GM12878 (cell line): ENCODE data around the gene TRIP12. TPM values are rescaled to one million over a fixed set of nuclear protein-coding genes. Genes with fewer than 3 reads are reported as not detected.

Experiments
- ATAC-seq: fragments of 200-7000 bp; cut with Tn5 transposase; 3 replicates; pipeline ENCODE4 v1.9.1; 2020; ENCODE audit warnings: mild to moderate bottlenecking, moderate library complexity
- BruUV-seq: library from RNA; stranded (reverse); fragments of 400-500 nt; replicated peaks from 2 replicates; lab custom pipeline; 2021; lab: Mats Ljungman, UMichigan
- CTCF ChIA-PET: fragments of 300-600 bp; sonication (Branson Sonifier 250); formaldehyde crosslinking; extraction: SDS; loops from one replicate; lab custom pipeline; 2021; ENCODE audit warnings: inconsistent platforms; lab: Yijun Ruan, JAX
- POLR2A ChIA-PET: fragments of 350-600 bp; formaldehyde crosslinking; extraction: SDS; loops from one replicate; lab custom pipeline; 2021; ENCODE audit warnings: inconsistent platforms; lab: Charles Lee
- RAD21 ChIA-PET: fragments of 300-600 bp; sonication (Branson Sonifier 250); formaldehyde crosslinking; loops from one replicate; lab custom pipeline; 2023; ENCODE audit warnings: antibody characterized with exemption; ENCODE audit not compliant: unreplicated experiment; lab: Charles Lee
- SMC1A ChIA-PET: fragments of 300-600 bp; sonication (Branson Sonifier 250); formaldehyde crosslinking; loops from one replicate; lab custom pipeline; 2023; ENCODE audit not compliant: unreplicated experiment, uncharacterized antibody; lab: Charles Lee
- DNase-seq: peaks from one replicate; pipeline ENCODE4 v3.0.0-alpha.2; 2011; ENCODE audit warnings: low read depth, low spot score
- FAIRE-seq: peaks from 3 replicates; lab custom pipeline; 2011; peaks lifted over from hg19 to GRCh38; lab: Jason Lieb, UNC
- H2AFZ ChIP-seq: 2 replicates; pipeline ENCODE4 v1.6.0; 2011; ENCODE audit warnings: low read depth, low read length, control low read depth; ENCODE audit not compliant: control insufficient read depth
- H3K27ac ChIP-seq: 2 replicates; pipeline ENCODE4 v1.5.1; 2011; ENCODE audit warnings: control low read depth; ENCODE audit not compliant: control insufficient read depth, insufficient read depth
- H3K27me3 ChIP-seq, 2 experiments: replicated peaks in 1 of 2; 2 replicates each; pipeline versions ENCODE4 v1.6.0 to v1.6.1; 2011; ENCODE audit warnings: low read length in 1 of 2; ENCODE audit not compliant: control insufficient read depth in 2 of 2, insufficient read depth in 2 of 2
- H3K36me3 ChIP-seq, 2 experiments: 2 replicates each; pipeline ENCODE4 v1.5.1; 2011; ENCODE audit warnings: low read length in 1 of 2; ENCODE audit not compliant: control insufficient read depth in 2 of 2, insufficient read depth in 2 of 2
- H3K4me1 ChIP-seq: 2 replicates; pipeline ENCODE4 v1.6.1; 2011; ENCODE audit warnings: mild to moderate bottlenecking, low read length, moderate library complexity, mixed read lengths; ENCODE audit not compliant: control insufficient read depth, insufficient read depth
- H3K4me2 ChIP-seq: 2 replicates; pipeline ENCODE4 v1.6.0; 2011; ENCODE audit warnings: control low read depth; ENCODE audit not compliant: control insufficient read depth, insufficient read depth
- H3K4me3 ChIP-seq: fragments of 200-600 bp; sonication (generic); 2 replicates; pipeline ENCODE4 v1.5.1; 2016
- H3K79me2 ChIP-seq: 2 replicates; pipeline ENCODE4 v1.6.0; 2011; ENCODE audit warnings: low read length; ENCODE audit not compliant: control insufficient read depth, insufficient read depth
- H3K9ac ChIP-seq: 2 replicates; pipeline ENCODE4 v1.8.0; 2011; ENCODE audit warnings: low read length, control low read depth, mixed read lengths; ENCODE audit not compliant: control insufficient read depth, insufficient read depth
- H3K9me3 ChIP-seq: replicated peaks from 3 replicates; pipeline ENCODE4 v1.5.1; 2011; ENCODE audit warnings: mild to moderate bottlenecking, low read length; ENCODE audit not compliant: control insufficient read depth, insufficient read depth
- H4K20me1 ChIP-seq: 2 replicates; pipeline ENCODE4 v1.6.0; 2011; ENCODE audit not compliant: control insufficient read depth, insufficient read depth
- CHD2 ChIP-seq: IDR thresholded peaks from 2 replicates; pipeline ENCODE4 v1.6.1; 2011; ENCODE audit warnings: low read depth, low read length, improper control_type of control experiment, borderline replicate concordance
- CHD4 ChIP-seq: fragments of 200-600 bp; sonication (generic); IDR thresholded peaks from 2 replicates; pipeline ENCODE4 v1.6.1; 2016; ENCODE audit warnings: mild to moderate bottlenecking
- CUX1 ChIP-seq: IDR thresholded peaks from 2 replicates; pipeline ENCODE4 v1.6.1; 2012; ENCODE audit warnings: improper control_type of control experiment, low read depth, low read length; ENCODE audit not compliant: insufficient replicate concordance
- FOXK2 ChIP-seq: fragments of 450-650 bp; IDR thresholded peaks from 2 replicates; pipeline ENCODE4 v1.6.1; 2017; ENCODE audit warnings: mild to moderate bottlenecking, moderate library complexity
- GATAD2B ChIP-seq: fragments of 450-650 bp; conservative IDR thresholded peaks from 2 replicates; pipeline ENCODE4 v1.6.1; 2017; ENCODE audit warnings: low read depth, mild to moderate bottlenecking, moderate library complexity
- MXI1 ChIP-seq: fragments of 150-350 bp; IDR thresholded peaks from 2 replicates; pipeline ENCODE4 v1.6.1; 2011; ENCODE audit warnings: low read depth, mild to moderate bottlenecking, inconsistent platforms, low read length, improper control_type of control experiment
- USF2 ChIP-seq: IDR thresholded peaks from 2 replicates; pipeline ENCODE4 v1.6.1; 2011; ENCODE audit warnings: low read depth, low read length, improper control_type of control experiment, borderline replicate concordance
- YBX1 ChIP-seq: fragments of 450-650 bp; IDR thresholded peaks from 2 replicates; pipeline ENCODE4 v1.6.1; 2016; ENCODE audit warnings: antibody characterized with exemption
- ZBED1 ChIP-seq: IDR thresholded peaks from 2 replicates; pipeline ENCODE4 v1.6.1; 2016; ENCODE audit warnings: borderline replicate concordance
- WGBS: methylation state at CpG from one replicate; pipeline ENCODE4 v1.1.6; 2016; ENCODE audit warnings: low lambda C conversion rate; ENCODE audit not compliant: insufficient replicate concordance, insufficient coverage; ENCODE audit errors: missing lambda C conversion rate; 5-methylcytosine and 5-hydroxymethylcytosine counted together
- in situ Hi-C: fragments of 300-500 bp; cut with MboI; formaldehyde crosslinking; loops from 9 replicates; pipeline ENCODE4 v1.14.3; 2018; ENCODE audit warnings: mixed read lengths
- intact Hi-C: fragments of 100-400 bp; cut with micrococcal nuclease; formaldehyde crosslinking; loops from one replicate; pipeline ENCODE4 v1.14.2; 2022; ENCODE audit not compliant: unreplicated experiment
- polyA plus RNA-seq, 11 experiments: library from polyadenylated mRNA; depleted of rRNA in 4 of 11; unstranded in 6 of 11; stranded (reverse) in 5 of 11; fragments of >200 nt; fragmentation: Nextera tagmentation in 4 of 11; fragmentation: Illumina TruSeq in 1 of 11; extraction: Ambion mirVana in 4 of 11; extraction: Trizol in 1 of 11; gene quantifications; 1 replicate in 1 of 11; 2 replicates in 10 of 11; pipeline versions ENCODE4 v1.2.1 to v1.2.3, GENCODE V29; 2011 to 2016; ENCODE audit warnings: inconsistent platforms in 2 of 11, missing spikeins in 2 of 11, low read depth in 1 of 11
- total RNA-seq, 4 experiments: library from RNA; depleted of rRNA in 3 of 4; stranded (reverse); fragments of >200 nt in 3 of 4; fragmentation: Illumina TruSeq in 1 of 4; extraction: Trizol in 1 of 4; gene quantifications; 2 replicates each; pipeline versions ENCODE4 v1.2.1 to v1.2.3, GENCODE V29; 2013 to 2021

The TRIP12 gene
- total and polyA plus RNA-seq, 10 of the 15 experiments (the other 5 are each of a cell fraction or from before 2014, with no cell fraction given): 23.1 to 207 (median 97.0) TPM

GRCh38 chr2:229930656-229931055 is 8.8 kb upstream of the TRIP12 start:
- intact Hi-C loops: no loop called here
- DNase-seq (no peak), FAIRE-seq (no peak), ATAC-seq (no peak)
- ChIA-PET RAD21 (no interaction called here), SMC1A (interaction anchor here (0.7 to 1.0 kb wide), 3 partner anchors 33 to 148 kb away, joined by 3 read pairs; no protein-coding TSS in a partner anchor), POLR2A (no interaction called here), CTCF (interaction anchor here (1.4 kb wide), 1 partner anchor 129 kb away, joined by 3 read pairs; no protein-coding TSS in a partner anchor)
- BruUV-seq: no TSS peak
- no peak overlapping the region for H3K4me2 ChIP-seq
- no peak overlapping the region for H2AFZ ChIP-seq
- no peaks in the 10 kb centered on the region for H4K20me1 ChIP-seq
- H3K27ac ChIP-seq: no peak overlapping the region
- WGBS: 83% methylated on average over 7 of the region's 7 CpGs
- in situ Hi-C loops: no loop called here
- no peaks in the 10 kb centered on the region for H3K79me2 ChIP-seq
- no peaks in the 10 kb centered on the region for H3K27me3 ChIP-seq
- H3K9ac ChIP-seq: no peak overlapping the region
- H3K9me3 ChIP-seq: no peaks in the 10 kb centered on the region
- H3K4me1 ChIP-seq: no peaks in the 10 kb centered on the region
- H3K4me3 ChIP-seq: no peak overlapping the region
- no peaks in the 10 kb centered on the region for H3K36me3 ChIP-seq
- TF ChIP-seq ZBED1 (no peak), MXI1 (no peak), GATAD2B (no peak), CHD4 (no peak), CUX1 (no peak), USF2 (no peak), FOXK2 (no peak), CHD2 (no peak), YBX1 (no peak)
